ENCODE data around the gene JARID2.

DNA sequence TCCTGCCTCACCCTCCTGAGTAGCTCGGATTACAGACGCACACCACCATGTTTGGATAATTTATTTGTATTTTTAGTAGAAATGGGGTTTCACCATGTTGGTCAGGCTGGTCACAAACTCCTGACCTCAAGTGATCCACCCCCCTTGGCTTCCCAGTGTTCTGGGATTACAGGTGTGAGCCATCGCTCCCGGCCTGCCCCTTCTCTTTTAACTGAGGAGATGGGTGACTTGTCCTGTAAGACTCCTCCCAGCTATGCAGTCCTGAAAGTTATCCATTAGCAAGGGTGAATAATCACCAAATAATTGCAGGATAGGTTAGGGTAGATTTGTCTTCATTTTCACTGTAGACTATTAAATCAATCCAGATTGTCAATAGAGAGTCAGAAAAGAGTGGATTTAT, 40.5 kb upstream of the JARID2 start:
- TF ChIP-seq, protein P1, sequence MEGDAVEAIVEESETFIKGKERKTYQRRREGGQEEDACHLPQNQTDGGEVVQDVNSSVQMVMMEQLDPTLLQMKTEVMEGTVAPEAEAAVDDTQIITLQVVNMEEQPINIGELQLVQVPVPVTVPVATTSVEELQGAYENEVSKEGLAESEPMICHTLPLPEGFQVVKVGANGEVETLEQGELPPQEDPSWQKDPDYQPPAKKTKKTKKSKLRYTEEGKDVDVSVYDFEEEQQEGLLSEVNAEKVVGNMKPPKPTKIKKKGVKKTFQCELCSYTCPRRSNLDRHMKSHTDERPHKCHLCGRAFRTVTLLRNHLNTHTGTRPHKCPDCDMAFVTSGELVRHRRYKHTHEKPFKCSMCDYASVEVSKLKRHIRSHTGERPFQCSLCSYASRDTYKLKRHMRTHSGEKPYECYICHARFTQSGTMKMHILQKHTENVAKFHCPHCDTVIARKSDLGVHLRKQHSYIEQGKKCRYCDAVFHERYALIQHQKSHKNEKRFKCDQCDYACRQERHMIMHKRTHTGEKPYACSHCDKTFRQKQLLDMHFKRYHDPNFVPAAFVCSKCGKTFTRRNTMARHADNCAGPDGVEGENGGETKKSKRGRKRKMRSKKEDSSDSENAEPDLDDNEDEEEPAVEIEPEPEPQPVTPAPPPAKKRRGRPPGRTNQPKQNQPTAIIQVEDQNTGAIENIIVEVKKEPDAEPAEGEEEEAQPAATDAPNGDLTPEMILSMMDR (IDR thresholded peaks at IDR 0.05; ENCODE audit: low read depth, low read length), result no peak
- TF ChIP-seq, protein P2, sequence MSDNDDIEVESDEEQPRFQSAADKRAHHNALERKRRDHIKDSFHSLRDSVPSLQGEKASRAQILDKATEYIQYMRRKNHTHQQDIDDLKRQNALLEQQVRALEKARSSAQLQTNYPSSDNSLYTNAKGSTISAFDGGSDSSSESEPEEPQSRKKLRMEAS (IDR thresholded peaks at IDR 0.05; ENCODE audit: low read depth, low read length), result no peak
- no peak for TF ChIP-seq POLR2A (IDR thresholded peaks at IDR 0.05; ENCODE audit: extremely low read depth, insufficient read length)
- no peak for TF ChIP-seq MYC (IDR thresholded peaks at IDR 0.05; ENCODE audit: low read depth, low read length)

Data from NB4 (cell line).